BLaER1 treated with 17β-estradiol and CSF1 and Interleukin-3, amounts not matched to agents 10 nM and 100 nM (cell line): ENCODE data around the gene POM121.
"Not testable (repeated sequence)": the region's sequence is repeated elsewhere in the genome, so short reads cannot be mapped to it uniquely, and the experiment has no call there.

Experiments
- H3K27ac ChIP-seq, 11 experiments: shearing (Covaris generic); formaldehyde crosslinking; 2 replicates each; pipeline ENCODE4 v1.8.1; 2022
- H3K27me3 ChIP-seq, 11 experiments: shearing (Covaris generic); formaldehyde crosslinking; 2 replicates each; pipeline ENCODE4 v1.8.1; 2022
- H3K36me3 ChIP-seq, 11 experiments: shearing (Covaris generic); formaldehyde crosslinking; 2 replicates each; pipeline ENCODE4 v1.8.1; 2022
- H3K4me1 ChIP-seq, 10 experiments: shearing (Covaris generic); formaldehyde crosslinking; 2 replicates each; pipeline ENCODE4 v1.8.1; 2022
- H3K4me2 ChIP-seq, 11 experiments: shearing (Covaris generic); formaldehyde crosslinking; 2 replicates each; pipeline ENCODE4 v1.8.1; 2022
- H3K4me3 ChIP-seq, 10 experiments: shearing (Covaris generic); formaldehyde crosslinking; 2 replicates each; pipeline ENCODE4 v1.8.1; 2022
- H3K9ac ChIP-seq, 11 experiments: shearing (Covaris generic); formaldehyde crosslinking; 2 replicates each; pipeline ENCODE4 v1.8.1; 2022
- H3K9me3 ChIP-seq, 11 experiments: shearing (Covaris generic); formaldehyde crosslinking; replicated peaks in 1 of 11; 2 replicates each; pipeline ENCODE4 v1.8.1; 2022
- H4K20me1 ChIP-seq, 11 experiments: shearing (Covaris generic); formaldehyde crosslinking; 2 replicates each; pipeline ENCODE4 v1.8.1; 2022

POM121 gene

GRCh38 chr7:72949686-72950085 is 24.8 kb downstream of the POM121 start:
- not testable (repeated sequence) for H3K4me2 ChIP-seq, H3K27ac ChIP-seq, H3K4me1 ChIP-seq, H3K4me3 ChIP-seq, H3K27me3 ChIP-seq, H3K9ac ChIP-seq, H3K9me3 ChIP-seq
- Histone ChIP-seq H3K36me3 (peaks cover 14 to 35% (median 23%) of the 10 kb centered on the region in 11 experiments; a peak in 17 of 22 replicates), H4K20me1 (peaks cover 0 to 40% (median 17%) of the 10 kb centered on the region in 11 experiments; a peak in 14 of 22 replicates)

DNA sequence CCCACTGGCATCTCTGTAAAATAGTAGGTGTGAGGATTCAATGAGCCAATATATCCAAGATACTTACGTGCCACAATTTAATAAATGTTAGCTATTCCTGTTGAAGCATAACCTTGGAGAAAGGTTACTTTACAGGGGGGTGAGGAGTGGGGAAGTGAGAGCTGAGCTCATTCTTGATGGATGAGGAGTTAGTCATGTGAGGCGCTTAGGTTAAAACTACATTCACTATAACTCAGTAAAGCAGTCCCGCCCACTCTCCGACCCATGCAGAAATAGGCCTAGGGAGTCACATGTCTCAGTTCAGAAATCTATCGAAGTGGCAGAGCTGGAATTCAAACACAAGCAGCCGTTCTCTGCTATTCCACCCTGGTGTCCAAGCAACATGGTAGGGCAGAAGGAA is 25.5 kb downstream of the POM121 start:
- not testable (repeated sequence) for H3K9me3 ChIP-seq, H3K4me2 ChIP-seq, H3K9ac ChIP-seq, H3K27me3 ChIP-seq, H3K4me1 ChIP-seq, H3K27ac ChIP-seq, H3K4me3 ChIP-seq
- H3K36me3 ChIP-seq, result peaks cover 14 to 32% (median 22%) of the 10 kb centered on the region in 11 experiments; a peak in 17 of 22 replicates
- H4K20me1 ChIP-seq, result peaks cover 0 to 32% (median 15%) of the 10 kb centered on the region in 11 experiments; a peak in 14 of 22 replicates

DNA sequence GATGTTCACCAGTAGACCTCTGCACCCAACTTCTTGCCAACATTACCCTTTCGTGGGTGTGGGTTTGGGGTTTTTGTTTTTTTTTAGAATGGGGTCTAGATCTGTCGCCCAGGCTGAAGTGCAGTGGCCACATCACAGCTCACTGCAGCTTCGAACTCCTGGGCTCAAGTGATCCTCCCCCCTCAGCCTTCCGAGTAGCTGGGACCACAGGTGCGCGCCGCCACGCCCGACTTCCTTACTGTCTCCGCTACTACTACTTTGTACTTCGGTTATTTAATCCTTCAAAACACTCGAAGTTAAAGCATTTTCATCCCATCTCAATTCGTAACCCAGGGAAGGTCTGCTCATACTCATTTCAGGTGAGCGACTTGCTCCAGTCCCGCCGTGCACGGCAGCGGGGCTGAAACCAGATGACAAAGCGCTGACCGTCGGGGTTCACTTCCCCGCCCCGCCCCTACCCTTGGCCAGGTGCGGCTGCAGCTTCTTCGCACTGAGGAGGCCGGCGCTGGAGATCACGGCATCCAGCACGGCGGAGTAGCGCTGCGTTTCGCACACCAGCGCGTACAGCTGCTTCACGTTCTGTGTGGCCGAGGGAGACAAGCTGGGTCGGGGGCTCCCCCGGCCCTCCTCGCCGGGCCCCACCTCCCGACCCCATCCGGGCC is 29.1 kb downstream of the POM121 start:
- Histone ChIP-seq H3K4me2 (peak overlapping the region; percentile 51 to 77 (median 69); a peak in 18 of 22 replicates), H3K4me3 (peak overlapping the region; percentile 29 to 66 (median 54); a peak in 19 of 20 replicates), H3K9ac (peak overlapping the region in 7 of 11 experiments; percentile 46 to 67 (median 55); a peak in 6 of 22 replicates)
- not testable (repeated sequence) for H3K27me3 ChIP-seq, H3K27ac ChIP-seq, H3K36me3 ChIP-seq, H4K20me1 ChIP-seq, H3K4me1 ChIP-seq, H3K9me3 ChIP-seq

DNA sequence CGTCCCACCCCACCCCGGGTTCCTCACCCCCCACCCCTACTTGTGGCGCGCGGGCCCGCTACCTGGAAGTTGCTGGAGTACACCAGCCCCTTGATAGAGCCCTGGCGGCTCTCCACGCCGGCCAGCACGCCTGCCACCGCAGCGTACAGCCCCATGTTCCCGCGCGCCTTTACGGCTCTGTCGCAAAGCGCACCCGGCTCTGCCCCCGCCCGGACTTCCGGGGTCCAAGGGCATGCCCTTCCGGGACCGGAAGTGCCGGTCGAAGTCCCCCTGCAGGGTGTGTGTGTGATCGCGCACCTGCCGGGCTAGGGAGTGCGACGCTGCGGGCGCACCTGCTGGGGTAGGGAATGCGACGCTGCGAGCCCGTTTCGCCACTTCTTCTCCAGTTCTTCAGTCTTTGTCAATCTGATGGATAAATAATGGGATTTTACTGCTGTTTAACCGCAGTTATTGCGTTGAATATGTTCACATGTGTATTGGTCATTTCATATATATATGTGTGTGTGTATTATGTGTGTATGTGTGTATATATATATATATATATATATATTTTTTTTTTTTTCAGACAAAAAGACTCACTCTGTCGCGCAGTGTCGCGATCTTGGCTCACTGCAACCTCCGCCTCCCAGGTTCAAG is 29.8 kb downstream of the POM121 start:
- not testable (repeated sequence) for H3K27me3 ChIP-seq, H3K9me3 ChIP-seq, H3K27ac ChIP-seq, H4K20me1 ChIP-seq, H3K9ac ChIP-seq, H3K36me3 ChIP-seq, H3K4me1 ChIP-seq, H3K4me2 ChIP-seq
- H3K4me3 ChIP-seq, result peak overlapping the region in 2 of 10 experiments; percentile 33 to 46; a peak in 2 of 20 replicates

GRCh38 chr7:72960029-72960428 is 35.1 kb downstream of the POM121 start:
- not testable (repeated sequence) for H3K27ac ChIP-seq, H3K4me2 ChIP-seq, H4K20me1 ChIP-seq, H3K9me3 ChIP-seq, H3K36me3 ChIP-seq, H3K27me3 ChIP-seq, H3K9ac ChIP-seq, H3K4me1 ChIP-seq, H3K4me3 ChIP-seq

GRCh38 chr7:72960626-72961345 is 35.9 kb downstream of the POM121 start:
- not testable (repeated sequence) for H3K9me3 ChIP-seq

GRCh38 chr7:72961346-72961650 is 36.4 kb downstream of the POM121 start:
- not testable (repeated sequence) for H3K36me3 ChIP-seq, H3K4me1 ChIP-seq, H3K4me3 ChIP-seq, H3K4me2 ChIP-seq, H3K9me3 ChIP-seq, H3K9ac ChIP-seq, H3K27me3 ChIP-seq, H3K27ac ChIP-seq, H4K20me1 ChIP-seq

More at GRCh38 chr7:72960626-72961345, 35.9 kb downstream of the POM121 start:
- not testable (repeated sequence) for H3K4me3 ChIP-seq, H3K36me3 ChIP-seq, H4K20me1 ChIP-seq, H3K4me1 ChIP-seq, H3K27ac ChIP-seq, H3K9ac ChIP-seq, H3K27me3 ChIP-seq, H3K4me2 ChIP-seq

- H3K27me3 ChIP-seq, H3K4me1 ChIP-seq, H3K9ac ChIP-seq, H3K4me3 ChIP-seq, H3K4me2 ChIP-seq, H3K36me3 ChIP-seq, H4K20me1 ChIP-seq, H3K27ac ChIP-seq, H3K9me3 ChIP-seq: not testable (repeated sequence)
Measured at GRCh38 chr7:72963056-72963455, 38.2 kb downstream of the POM121 start.

GRCh38 chr7:72965186-72965975 is 40.5 kb downstream of the POM121 start:
- not testable (repeated sequence) for H4K20me1 ChIP-seq

GRCh38 chr7:72966892-72967291 is 42.0 kb downstream of the POM121 start:
- H4K20me1 ChIP-seq, H3K4me3 ChIP-seq, H3K4me2 ChIP-seq, H3K9me3 ChIP-seq, H3K27me3 ChIP-seq, H3K27ac ChIP-seq, H3K9ac ChIP-seq, H3K4me1 ChIP-seq, H3K36me3 ChIP-seq: not testable (repeated sequence)

More at GRCh38 chr7:72965186-72965975, 40.5 kb downstream of the POM121 start:
- H3K9me3 ChIP-seq, H3K27me3 ChIP-seq, H3K4me3 ChIP-seq, H3K4me2 ChIP-seq, H3K27ac ChIP-seq, H3K4me1 ChIP-seq, H3K36me3 ChIP-seq, H3K9ac ChIP-seq: not testable (repeated sequence)

DNA sequence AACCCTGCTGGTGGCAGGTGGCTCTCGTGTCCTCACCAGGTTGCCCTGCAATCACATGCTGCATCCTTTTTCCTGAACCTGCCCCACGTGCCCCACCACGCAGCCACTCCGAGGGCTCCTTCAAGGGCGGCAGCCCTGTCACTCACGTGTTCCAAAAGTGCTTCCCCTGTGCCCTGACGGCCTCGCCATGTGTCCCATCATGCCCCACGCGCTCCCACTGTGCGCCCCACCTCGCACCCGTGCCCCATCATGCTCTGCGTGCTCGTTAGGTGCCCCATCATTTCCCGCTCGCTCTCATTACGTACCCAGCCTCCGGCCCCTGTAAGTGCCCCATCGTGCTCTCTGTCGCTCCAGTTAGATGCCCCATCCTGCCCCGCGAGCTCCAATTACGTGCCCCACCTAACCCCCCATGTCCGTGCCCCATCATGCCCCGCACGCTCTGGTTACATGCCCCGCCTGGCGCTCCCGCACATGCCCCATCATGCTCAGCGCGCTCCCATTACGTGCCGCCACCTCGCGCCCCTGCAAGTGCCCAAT is 44.2 kb downstream of the POM121 start, which contains the start of gene TRIM74:
Gene TRIM74, minus strand, starts transcription at position 487 of the 537 bp plus-strand sequence. CDS start 3,309 bp downstream, outside the sequence.
- not testable (repeated sequence) for H3K36me3 ChIP-seq

GRCh38 chr7:72969688-72970087 is 44.8 kb downstream of the POM121 start:
- not testable (repeated sequence) for H3K9me3 ChIP-seq, H3K27me3 ChIP-seq, H3K4me3 ChIP-seq, H3K4me2 ChIP-seq, H4K20me1 ChIP-seq, H3K9ac ChIP-seq, H3K36me3 ChIP-seq, H3K27ac ChIP-seq, H3K4me1 ChIP-seq

More for the DNA sequence above, 44.2 kb downstream of the POM121 start, which contains the start of gene TRIM74:
- H4K20me1 ChIP-seq, H3K4me3 ChIP-seq, H3K27me3 ChIP-seq, H3K9ac ChIP-seq, H3K9me3 ChIP-seq, H3K4me1 ChIP-seq, H3K27ac ChIP-seq, H3K4me2 ChIP-seq: not testable (repeated sequence)

DNA sequence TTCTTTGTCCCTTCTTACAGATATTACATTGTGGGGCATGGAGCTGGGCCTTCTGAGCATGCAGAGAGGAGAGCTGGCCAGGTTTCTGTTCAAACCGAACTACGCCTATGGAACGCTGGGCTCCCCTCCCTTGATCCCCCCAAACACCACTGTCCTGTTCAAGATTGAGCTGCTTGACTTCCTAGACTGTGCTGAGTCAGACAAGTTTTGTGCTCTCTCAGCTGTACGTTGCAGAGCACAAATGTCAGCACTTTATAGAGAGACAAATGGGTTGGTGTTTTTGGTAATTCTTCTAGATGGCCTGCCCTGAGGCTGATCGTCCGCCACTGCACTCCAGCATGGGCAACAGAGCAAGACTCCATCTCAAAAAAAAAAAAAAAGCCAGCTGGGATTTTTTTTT is 46.6 kb downstream of the POM121 start:
- not testable (repeated sequence) for H3K4me1 ChIP-seq, H3K9ac ChIP-seq, H3K9me3 ChIP-seq, H4K20me1 ChIP-seq, H3K4me3 ChIP-seq, H3K27me3 ChIP-seq, H3K27ac ChIP-seq, H3K4me2 ChIP-seq, H3K36me3 ChIP-seq
